Measurements from ENCODE around the gene CENPP. TPM values are rescaled to one million over a fixed set of nuclear protein-coding genes. Genes with fewer than 3 reads are reported as not detected.

CENPP gene
- total RNA-seq, 4 donors from 2014 or later = 2.8 to 51.2 (median 4.9) TPM

DNA sequence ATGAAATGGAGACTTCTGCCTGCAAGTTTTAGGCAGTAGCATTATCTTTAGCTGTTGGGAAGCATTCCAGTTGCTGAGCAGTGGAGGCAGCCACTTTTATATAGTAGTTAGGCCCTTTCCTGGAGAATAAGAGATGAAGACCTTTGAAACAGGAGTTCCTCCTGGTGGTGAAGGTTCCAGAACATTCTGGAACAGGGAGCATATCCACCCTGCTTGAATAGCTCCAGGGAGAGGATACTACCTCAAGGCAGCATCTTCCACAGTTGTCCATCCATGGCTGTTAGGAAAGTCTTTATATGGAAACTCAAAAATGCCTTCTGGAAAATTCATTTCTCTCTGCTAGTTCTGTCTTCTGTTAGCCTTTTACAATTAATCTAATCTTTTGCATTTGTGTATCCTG, 153.6 kb downstream of the CENPP start:
- Histone ChIP-seq H3K4me1 (no peaks in the 10 kb centered on the region), H3K9me3 (no peaks in the 10 kb centered on the region), H3K36me3 (no peaks in the 10 kb centered on the region), H3K4me3 (no peak overlapping the region), H3K27me3 (no peaks in the 10 kb centered on the region), H3K27ac (peak overlapping the region in 1 of 4 donors; percentile 74)
- TF ChIP-seq, protein P1, sequence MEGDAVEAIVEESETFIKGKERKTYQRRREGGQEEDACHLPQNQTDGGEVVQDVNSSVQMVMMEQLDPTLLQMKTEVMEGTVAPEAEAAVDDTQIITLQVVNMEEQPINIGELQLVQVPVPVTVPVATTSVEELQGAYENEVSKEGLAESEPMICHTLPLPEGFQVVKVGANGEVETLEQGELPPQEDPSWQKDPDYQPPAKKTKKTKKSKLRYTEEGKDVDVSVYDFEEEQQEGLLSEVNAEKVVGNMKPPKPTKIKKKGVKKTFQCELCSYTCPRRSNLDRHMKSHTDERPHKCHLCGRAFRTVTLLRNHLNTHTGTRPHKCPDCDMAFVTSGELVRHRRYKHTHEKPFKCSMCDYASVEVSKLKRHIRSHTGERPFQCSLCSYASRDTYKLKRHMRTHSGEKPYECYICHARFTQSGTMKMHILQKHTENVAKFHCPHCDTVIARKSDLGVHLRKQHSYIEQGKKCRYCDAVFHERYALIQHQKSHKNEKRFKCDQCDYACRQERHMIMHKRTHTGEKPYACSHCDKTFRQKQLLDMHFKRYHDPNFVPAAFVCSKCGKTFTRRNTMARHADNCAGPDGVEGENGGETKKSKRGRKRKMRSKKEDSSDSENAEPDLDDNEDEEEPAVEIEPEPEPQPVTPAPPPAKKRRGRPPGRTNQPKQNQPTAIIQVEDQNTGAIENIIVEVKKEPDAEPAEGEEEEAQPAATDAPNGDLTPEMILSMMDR (IDR thresholded peaks at IDR 0.05) = no peak
- no peak for TF ChIP-seq POLR2A (IDR thresholded peaks at IDR 0.05)
- no peak for DNase-seq

DNA sequence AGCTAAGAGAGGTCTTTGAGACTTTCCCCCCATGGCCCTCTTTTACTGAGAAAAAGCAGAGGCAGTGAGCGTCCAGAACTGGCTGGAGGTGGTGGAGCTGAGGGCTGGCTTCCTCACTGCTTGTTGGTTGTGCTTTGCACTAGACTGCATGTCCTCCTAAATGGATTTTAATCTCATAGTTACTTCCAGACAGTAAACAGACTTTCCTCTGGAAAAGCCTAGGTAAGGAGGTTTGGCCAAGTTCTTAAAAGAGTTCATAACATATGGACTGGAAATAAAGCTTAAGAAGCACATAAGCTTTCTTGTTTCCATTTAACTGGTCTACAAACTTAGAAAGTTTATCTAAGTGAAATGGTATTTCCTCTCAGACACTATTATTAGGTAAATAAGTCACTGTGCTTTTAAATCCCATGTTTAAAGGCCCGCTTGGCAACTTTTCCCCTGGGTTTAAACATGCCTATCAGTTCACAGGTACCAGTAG, 154.6 kb downstream of the CENPP start:
- no peak for TF ChIP-seq POLR2A (IDR thresholded peaks at IDR 0.05)
- TF ChIP-seq, protein P1 (IDR thresholded peaks at IDR 0.05) = no peak
- Histone ChIP-seq H3K9me3 (no peaks in the 10 kb centered on the region), H3K4me1 (no peaks in the 10 kb centered on the region), H3K27me3 (no peaks in the 10 kb centered on the region), H3K4me3 (peak overlapping the region in 1 of 4 donors; percentile 9), H3K36me3 (no peaks in the 10 kb centered on the region), H3K27ac (peak overlapping the region in 2 of 4 donors; percentile 63 to 74)
- no peak for DNase-seq

DNA sequence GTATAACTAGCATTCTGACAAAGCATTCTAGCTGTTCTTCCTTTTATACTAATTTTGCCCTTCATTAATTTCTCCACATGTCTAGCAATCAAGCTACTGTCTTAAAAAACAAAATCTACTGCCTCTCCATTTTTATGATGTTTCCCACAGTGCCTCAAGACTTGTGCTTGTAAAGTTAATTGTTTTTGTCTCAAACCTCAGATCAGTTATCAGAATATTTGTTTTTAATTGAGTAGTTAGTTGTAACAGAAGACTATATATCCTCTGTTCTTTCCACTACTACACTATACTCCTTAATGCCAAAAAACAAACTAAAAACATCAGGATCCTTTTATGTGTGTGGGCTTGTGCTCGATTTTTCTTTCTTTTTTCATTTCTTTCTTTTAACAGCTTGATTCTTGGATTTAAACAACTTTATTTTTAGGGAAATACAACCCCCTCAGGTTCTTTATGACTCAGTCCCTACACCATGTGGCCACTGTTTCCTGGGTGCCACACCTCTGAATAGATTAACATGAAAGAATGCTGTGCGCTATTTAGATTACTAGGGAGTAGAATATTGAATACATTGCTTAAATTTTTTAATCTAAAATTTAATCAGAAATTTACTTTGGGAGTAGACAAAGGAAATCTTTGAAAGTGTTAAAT, 155.4 kb downstream of the CENPP start:
- H3K4me3 ChIP-seq = peak overlapping the region in 1 of 4 donors; percentile 9
- no peaks in the 10 kb centered on the region for H3K4me1 ChIP-seq
- no peaks in the 10 kb centered on the region for H3K36me3 ChIP-seq
- DNase-seq = no peak
- peak overlapping the region in 2 of 4 donors; percentile 63 to 74 for H3K27ac ChIP-seq
- no peak for TF ChIP-seq POLR2A (IDR thresholded peaks at IDR 0.05)
- TF ChIP-seq, protein P1 (IDR thresholded peaks at IDR 0.05) = no peak
- no peaks in the 10 kb centered on the region for H3K27me3 ChIP-seq
- no peaks in the 10 kb centered on the region for H3K9me3 ChIP-seq

DNA sequence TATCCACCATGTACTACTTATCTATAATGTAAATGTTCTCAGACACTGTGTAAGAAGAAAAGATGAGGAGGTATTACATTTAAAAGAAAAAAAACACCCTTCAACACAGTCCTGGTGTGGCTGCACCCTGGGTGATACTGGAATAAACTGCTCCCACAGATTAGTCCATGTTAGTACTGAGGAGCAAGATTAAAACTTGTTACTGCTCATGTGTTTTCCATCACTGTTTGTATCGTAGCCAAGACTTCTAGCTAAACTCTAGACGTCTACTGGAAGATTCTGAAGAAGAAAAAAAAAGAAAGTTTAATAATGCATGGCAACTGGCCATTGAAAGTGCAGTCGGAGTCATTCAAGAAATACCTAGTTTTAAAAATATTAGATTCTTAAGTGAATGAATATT, 156.6 kb downstream of the CENPP start, which contains the start of gene ASPN:
Gene ASPN, minus strand, starts transcription at position 178 of the 400 bp plus-strand sequence.
- DNase-seq = no peak
- peak within 1 kb of the TSS in 1 of 4 donors; percentile 9 for H3K4me3 ChIP-seq
- TF ChIP-seq POLR2A (IDR thresholded peaks at IDR 0.05) = no peak
- TF ChIP-seq, protein P1 (IDR thresholded peaks at IDR 0.05) = no peak
- H3K9me3 ChIP-seq = no peaks in the 10 kb centered on the region
- H3K27me3 ChIP-seq = no peaks in the 10 kb centered on the region
- no peaks in the 10 kb centered on the region for H3K4me1 ChIP-seq
- H3K27ac ChIP-seq = peak within 1 kb of the TSS in 2 of 4 donors; percentile 26 to 74
- no peaks in the 10 kb centered on the region for H3K36me3 ChIP-seq

DNA sequence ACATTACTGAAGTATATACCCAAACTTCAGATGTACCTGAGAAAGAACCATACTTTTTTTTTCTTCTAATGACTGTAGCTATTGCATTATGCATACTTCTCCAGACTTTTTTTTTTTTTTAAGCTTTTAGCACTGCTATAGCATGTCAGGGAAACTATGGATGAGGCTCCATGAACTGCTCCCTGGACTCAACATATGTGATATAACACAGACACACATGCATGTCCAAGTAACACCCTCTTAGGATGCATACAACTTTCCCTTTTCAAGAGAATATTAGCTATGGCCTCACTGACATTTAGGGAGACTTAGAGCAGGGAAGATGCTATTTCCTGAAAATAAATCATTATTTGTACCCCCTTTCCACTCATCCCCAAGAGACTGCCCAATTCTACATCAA, 157.1 kb downstream of the CENPP start:
- H3K4me1 ChIP-seq = no peaks in the 10 kb centered on the region
- H3K36me3 ChIP-seq = no peaks in the 10 kb centered on the region
- TF ChIP-seq, protein P1 (IDR thresholded peaks at IDR 0.05) = no peak
- TF ChIP-seq POLR2A (IDR thresholded peaks at IDR 0.05) = no peak
- H3K27me3 ChIP-seq = no peaks in the 10 kb centered on the region
- H3K9me3 ChIP-seq = no peaks in the 10 kb centered on the region
- peak overlapping the region in 1 of 4 donors; percentile 74 for H3K27ac ChIP-seq
- no peak overlapping the region for H3K4me3 ChIP-seq
- DNase-seq = no peak
